ENCODE results near the gene CISH.

The CISH gene

DNA sequence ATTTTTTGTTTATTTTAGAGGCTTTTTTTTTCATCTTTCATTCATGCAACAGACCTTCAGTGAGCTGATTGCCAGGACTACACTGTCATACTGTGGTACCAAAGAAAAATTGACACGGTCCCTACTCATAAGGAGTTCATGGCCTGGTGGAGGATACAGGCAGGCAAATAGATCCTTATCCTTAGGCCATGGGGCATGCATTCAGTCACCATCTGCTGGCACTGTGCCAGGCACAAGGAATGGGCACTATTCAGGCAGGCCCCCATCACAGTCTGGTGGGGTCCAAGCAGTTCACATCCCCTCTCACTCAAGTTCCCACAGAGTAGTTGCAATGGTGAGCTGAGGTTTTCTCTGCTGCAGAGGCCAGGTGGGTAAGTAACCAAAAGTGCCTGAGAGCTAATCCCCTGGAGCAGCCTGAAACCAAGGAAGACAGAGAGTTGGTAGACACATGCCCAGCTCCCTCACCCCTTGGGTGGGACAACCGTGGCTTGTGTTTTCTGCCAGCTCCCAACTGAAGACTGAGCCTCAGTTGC is 17.3 kb downstream of the CISH start:
- Histone ChIP-seq H3K27ac (ENCODE audit: low read depth, low read length) (no peak overlapping the region), H3K9me3 (ENCODE audit: control insufficient read depth, insufficient read depth, low read length) (no peaks in the 10 kb centered on the region), H3K36me3 (ENCODE audit: control insufficient read depth, low read length) (no peaks in the 10 kb centered on the region), H3F3A (ENCODE audit: control insufficient read depth, insufficient read depth) (no peaks in the 10 kb centered on the region; the same call in 1 of the 2 replicates), H3K4me1 (ENCODE audit: control insufficient read depth, low read length) (peaks cover 13% of the 10 kb centered on the region), H3K4me2 (ENCODE audit: low read length) (no peak overlapping the region), H3K4me3 (ENCODE audit: low read length) (no peak overlapping the region), H3K27me3 (ENCODE audit: control insufficient read depth, low read length) (no peaks in the 10 kb centered on the region), H3K79me2 (ENCODE audit: control insufficient read depth, low read length) (no peaks in the 10 kb centered on the region), H3K9me2 (replicated peaks; ENCODE audit: control insufficient read depth, low read length) (no peaks in the 10 kb centered on the region), H4K20me1 (ENCODE audit: control insufficient read depth, insufficient read depth, low read depth, low read length) (no peaks in the 10 kb centered on the region)
- no peak for TF ChIP-seq EZH2phosphoT487 (IDR thresholded peaks at IDR 0.05; ENCODE audit: borderline replicate concordance, low read length)
- TF ChIP-seq, protein P1, sequence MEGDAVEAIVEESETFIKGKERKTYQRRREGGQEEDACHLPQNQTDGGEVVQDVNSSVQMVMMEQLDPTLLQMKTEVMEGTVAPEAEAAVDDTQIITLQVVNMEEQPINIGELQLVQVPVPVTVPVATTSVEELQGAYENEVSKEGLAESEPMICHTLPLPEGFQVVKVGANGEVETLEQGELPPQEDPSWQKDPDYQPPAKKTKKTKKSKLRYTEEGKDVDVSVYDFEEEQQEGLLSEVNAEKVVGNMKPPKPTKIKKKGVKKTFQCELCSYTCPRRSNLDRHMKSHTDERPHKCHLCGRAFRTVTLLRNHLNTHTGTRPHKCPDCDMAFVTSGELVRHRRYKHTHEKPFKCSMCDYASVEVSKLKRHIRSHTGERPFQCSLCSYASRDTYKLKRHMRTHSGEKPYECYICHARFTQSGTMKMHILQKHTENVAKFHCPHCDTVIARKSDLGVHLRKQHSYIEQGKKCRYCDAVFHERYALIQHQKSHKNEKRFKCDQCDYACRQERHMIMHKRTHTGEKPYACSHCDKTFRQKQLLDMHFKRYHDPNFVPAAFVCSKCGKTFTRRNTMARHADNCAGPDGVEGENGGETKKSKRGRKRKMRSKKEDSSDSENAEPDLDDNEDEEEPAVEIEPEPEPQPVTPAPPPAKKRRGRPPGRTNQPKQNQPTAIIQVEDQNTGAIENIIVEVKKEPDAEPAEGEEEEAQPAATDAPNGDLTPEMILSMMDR (IDR thresholded peaks at IDR 0.05; ENCODE audit: low read depth, low read length, poor library complexity, severe bottlenecking), result no peak

DNA sequence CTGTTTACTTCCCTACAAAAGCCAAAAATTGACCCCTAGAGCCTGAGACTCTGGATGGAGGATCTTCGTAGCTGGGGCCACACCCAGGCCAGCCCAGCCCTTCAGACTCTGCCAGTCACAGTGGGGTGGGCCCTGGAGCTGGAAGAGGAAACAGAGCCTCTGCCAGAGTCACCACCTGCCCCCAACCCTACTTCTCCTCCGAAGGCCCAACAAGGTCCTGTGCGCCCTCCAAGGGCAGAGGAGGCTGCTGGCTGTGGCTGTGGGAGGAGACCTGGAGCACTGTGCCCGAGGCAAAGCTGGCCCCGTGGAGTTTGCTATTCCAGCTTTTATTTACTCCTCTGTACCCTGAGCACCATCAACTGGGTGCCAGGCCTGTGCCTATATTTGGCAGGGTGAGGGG is 19.0 kb downstream of the CISH start:
- TF ChIP-seq EZH2phosphoT487 (IDR thresholded peaks at IDR 0.05; ENCODE audit: borderline replicate concordance, low read length), result no peak
- TF ChIP-seq, protein P1 (IDR thresholded peaks at IDR 0.05; ENCODE audit: low read depth, low read length, poor library complexity, severe bottlenecking), result no peak

DNA sequence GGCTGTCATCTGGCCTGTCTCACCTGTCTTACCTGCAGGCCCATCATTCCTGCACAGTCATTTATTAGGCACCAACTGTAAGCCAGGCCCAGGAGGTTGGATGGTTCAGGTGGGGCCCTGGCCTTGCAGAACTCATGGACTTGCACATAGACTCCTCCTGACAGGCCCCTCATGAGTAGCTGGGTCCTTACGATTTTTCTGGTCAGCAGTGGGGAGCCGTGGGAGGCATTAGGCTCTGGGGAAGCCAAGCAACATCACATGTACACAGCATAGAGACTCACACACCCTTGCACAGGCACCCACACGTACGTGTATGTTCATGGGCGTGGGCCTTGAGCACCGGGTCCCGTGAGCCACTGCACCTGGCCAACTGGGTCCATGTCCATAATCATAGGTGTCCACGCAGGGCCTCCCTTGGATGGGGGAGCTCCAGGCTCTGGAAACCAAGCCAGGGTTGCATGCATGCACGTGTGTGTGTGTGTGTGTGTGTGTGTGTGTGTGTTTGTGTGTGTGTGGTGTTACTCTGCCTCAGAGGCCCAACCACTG is 20.3 kb downstream of the CISH start:
- Histone ChIP-seq H3K4me2 (ENCODE audit: low read length) (peak overlapping the region; percentile 62), H3K4me1 (ENCODE audit: control insufficient read depth, low read length) (peaks cover 13% of the 10 kb centered on the region)

More for the DNA sequence above, 19.0 kb downstream of the CISH start:
- H3K9me3 ChIP-seq (ENCODE audit: control insufficient read depth, insufficient read depth, low read length), result no peaks in the 10 kb centered on the region
- H4K20me1 ChIP-seq (ENCODE audit: control insufficient read depth, insufficient read depth, low read depth, low read length), result no peaks in the 10 kb centered on the region
- no peak overlapping the region for H3K4me2 ChIP-seq (ENCODE audit: low read length)
- no peak overlapping the region for H3K27ac ChIP-seq (ENCODE audit: low read depth, low read length)
- no peaks in the 10 kb centered on the region for H3K9me2 ChIP-seq (replicated peaks; ENCODE audit: control insufficient read depth, low read length)
- H3K79me2 ChIP-seq (ENCODE audit: control insufficient read depth, low read length), result no peaks in the 10 kb centered on the region
- H3K36me3 ChIP-seq (ENCODE audit: control insufficient read depth, low read length), result no peaks in the 10 kb centered on the region
- H3K4me1 ChIP-seq (ENCODE audit: control insufficient read depth, low read length), result peaks cover 13% of the 10 kb centered on the region
- no peaks in the 10 kb centered on the region; the same call in 1 of the 2 replicates for H3F3A ChIP-seq (ENCODE audit: control insufficient read depth, insufficient read depth)
- H3K4me3 ChIP-seq (ENCODE audit: low read length), result no peak overlapping the region
- peaks cover 12% of the 10 kb centered on the region for H3K27me3 ChIP-seq (ENCODE audit: control insufficient read depth, low read length)

More for the DNA sequence above, 20.3 kb downstream of the CISH start:
- Histone ChIP-seq H3K4me3 (ENCODE audit: low read length) (no peak overlapping the region), H3F3A (ENCODE audit: control insufficient read depth, insufficient read depth) (no peaks in the 10 kb centered on the region; the same call in 1 of the 2 replicates), H3K36me3 (ENCODE audit: control insufficient read depth, low read length) (no peaks in the 10 kb centered on the region), H3K9me2 (replicated peaks; ENCODE audit: control insufficient read depth, low read length) (no peaks in the 10 kb centered on the region), H3K27me3 (ENCODE audit: control insufficient read depth, low read length) (peaks cover 15% of the 10 kb centered on the region), H3K9me3 (ENCODE audit: control insufficient read depth, insufficient read depth, low read length) (no peaks in the 10 kb centered on the region), H3K27ac (ENCODE audit: low read depth, low read length) (no peak overlapping the region), H3K79me2 (ENCODE audit: control insufficient read depth, low read length) (no peaks in the 10 kb centered on the region), H4K20me1 (ENCODE audit: control insufficient read depth, insufficient read depth, low read depth, low read length) (no peaks in the 10 kb centered on the region)
- TF ChIP-seq, protein P1 (IDR thresholded peaks at IDR 0.05; ENCODE audit: low read depth, low read length, poor library complexity, severe bottlenecking), result peak; percentile 5
- TF ChIP-seq EZH2phosphoT487 (IDR thresholded peaks at IDR 0.05; ENCODE audit: borderline replicate concordance, low read length), result no peak

Measured in DOHH2 (cell line).